ENCODE results near the gene MLXIP. TPM values are rescaled to one million over a fixed set of nuclear protein-coding genes. Genes with fewer than 3 reads are reported as not detected.
"Not testable (repeated sequence)": the region's sequence is repeated elsewhere in the genome, so short reads cannot be mapped to it uniquely, and the experiment has no call there.

MLXIP gene
- total RNA-seq, 1 experiment from 2014 or later = 7.1 TPM

- no peak for DNase-seq (ENCODE audit: low read depth)
These were observed 23.6 kb upstream of the MLXIP start for GRCh38 chr12:122054842-122055520.

GRCh38 chr12:122056406-122056805, 22.1 kb upstream of the MLXIP start:
- DNase-seq (ENCODE audit: low read depth) = not testable (repeated sequence)

- no peak for DNase-seq (ENCODE audit: low read depth)
These were observed 21.4 kb upstream of the MLXIP start for GRCh38 chr12:122057007-122057735.

- no peak for DNase-seq (ENCODE audit: low read depth)
These were observed 20.8 kb upstream of the MLXIP start for GRCh38 chr12:122057769-122058168.

GRCh38 chr12:122058549-122059149, 19.9 kb upstream of the MLXIP start:
- DNase-seq (ENCODE audit: low read depth) = no peak

- no peak for DNase-seq (ENCODE audit: low read depth)
These were observed 19.2 kb upstream of the MLXIP start for GRCh38 chr12:122059203-122059960.

- no peak for DNase-seq (ENCODE audit: low read depth)
These were observed 18.5 kb upstream of the MLXIP start for GRCh38 chr12:122060081-122060501.

GRCh38 chr12:122061253-122061652, 17.3 kb upstream of the MLXIP start:
- DNase-seq (ENCODE audit: low read depth) = no peak

- peak; percentile 75 for DNase-seq (ENCODE audit: low read depth)
These were observed 15.5 kb upstream of the MLXIP start for GRCh38 chr12:122062832-122063693.

GRCh38 chr12:122063694-122064024, 14.9 kb upstream of the MLXIP start:
- DNase-seq (ENCODE audit: low read depth) = no peak

- DNase-seq (ENCODE audit: low read depth) = peak; percentile 92
These were observed 14.4 kb upstream of the MLXIP start for GRCh38 chr12:122064025-122064777.

GRCh38 chr12:122064780-122065588, 13.6 kb upstream of the MLXIP start:
- DNase-seq (ENCODE audit: low read depth) = peak; percentile 95

GRCh38 chr12:122067548-122067947, 11.0 kb upstream of the MLXIP start:
- no peak for DNase-seq (ENCODE audit: low read depth)

- DNase-seq (ENCODE audit: low read depth) = peak; percentile 47
These were observed 10.6 kb upstream of the MLXIP start for GRCh38 chr12:122067966-122068365.

- DNase-seq (ENCODE audit: low read depth) = peak; percentile 80
These were observed 6.3 kb upstream of the MLXIP start for GRCh38 chr12:122072031-122072970.

GRCh38 chr12:122073815-122074214, 4.7 kb upstream of the MLXIP start:
- no peak for DNase-seq (ENCODE audit: low read depth)

- DNase-seq (ENCODE audit: low read depth) = no peak
These were observed 1.6 kb upstream of the MLXIP start for GRCh38 chr12:122076743-122077495.

GRCh38 chr12:122079033-122079531, 526 bp downstream of the MLXIP start:
- peak; percentile 50 for DNase-seq (ENCODE audit: low read depth)

Data from Daoy (cell line).